ENCODE results near the gene GTSE1.

The GTSE1 gene

GRCh38 chr22:46370584-46371291, 74.1 kb downstream of the GTSE1 start:
- DNase-seq (ENCODE audit: low read depth), result no peak
- no peak for TF ChIP-seq CTCF (IDR thresholded peaks at IDR 0.05; ENCODE audit: insufficient read depth, low read depth, low read length, missing control alignments)
- H3K4me3 ChIP-seq (ENCODE audit: low read length), result no peak overlapping the region

GRCh38 chr22:46371623-46372226, 75.1 kb downstream of the GTSE1 start:
- no peak for DNase-seq (ENCODE audit: low read depth)
- TF ChIP-seq CTCF (IDR thresholded peaks at IDR 0.05; ENCODE audit: insufficient read depth, low read depth, low read length, missing control alignments), result no peak
- no peak overlapping the region for H3K4me3 ChIP-seq (ENCODE audit: low read length)

DNA sequence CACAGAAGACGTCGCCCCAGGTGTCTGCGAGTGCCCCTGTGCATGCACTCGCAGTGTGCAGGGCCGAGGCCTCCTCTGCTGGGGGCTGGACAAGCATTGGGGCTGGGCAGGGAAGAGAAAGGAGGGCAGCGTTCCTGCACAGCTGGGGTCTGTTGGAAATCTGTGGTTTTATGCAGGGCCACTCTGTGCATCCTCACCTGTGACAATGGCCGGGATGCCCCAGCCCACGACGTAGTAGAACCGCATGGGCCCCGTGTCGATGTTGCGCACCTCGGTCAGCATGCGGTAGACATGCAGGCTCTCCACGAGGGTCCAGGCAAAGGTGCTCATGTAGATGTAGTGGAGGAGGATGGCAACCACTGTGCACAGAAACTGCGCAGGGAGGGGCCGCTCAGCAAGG, 76.0 kb downstream of the GTSE1 start:
- no peak overlapping the region for H3K4me3 ChIP-seq (ENCODE audit: low read length)
- no peak for DNase-seq (ENCODE audit: low read depth)
- TF ChIP-seq CTCF (IDR thresholded peaks at IDR 0.05; ENCODE audit: insufficient read depth, low read depth, low read length, missing control alignments), result no peak

GRCh38 chr22:46373159-46373558, 76.5 kb downstream of the GTSE1 start:
- no peak for DNase-seq (ENCODE audit: low read depth)
- H3K4me3 ChIP-seq (ENCODE audit: low read length), result no peak overlapping the region
- TF ChIP-seq CTCF (IDR thresholded peaks at IDR 0.05; ENCODE audit: insufficient read depth, low read depth, low read length, missing control alignments), result no peak

DNA sequence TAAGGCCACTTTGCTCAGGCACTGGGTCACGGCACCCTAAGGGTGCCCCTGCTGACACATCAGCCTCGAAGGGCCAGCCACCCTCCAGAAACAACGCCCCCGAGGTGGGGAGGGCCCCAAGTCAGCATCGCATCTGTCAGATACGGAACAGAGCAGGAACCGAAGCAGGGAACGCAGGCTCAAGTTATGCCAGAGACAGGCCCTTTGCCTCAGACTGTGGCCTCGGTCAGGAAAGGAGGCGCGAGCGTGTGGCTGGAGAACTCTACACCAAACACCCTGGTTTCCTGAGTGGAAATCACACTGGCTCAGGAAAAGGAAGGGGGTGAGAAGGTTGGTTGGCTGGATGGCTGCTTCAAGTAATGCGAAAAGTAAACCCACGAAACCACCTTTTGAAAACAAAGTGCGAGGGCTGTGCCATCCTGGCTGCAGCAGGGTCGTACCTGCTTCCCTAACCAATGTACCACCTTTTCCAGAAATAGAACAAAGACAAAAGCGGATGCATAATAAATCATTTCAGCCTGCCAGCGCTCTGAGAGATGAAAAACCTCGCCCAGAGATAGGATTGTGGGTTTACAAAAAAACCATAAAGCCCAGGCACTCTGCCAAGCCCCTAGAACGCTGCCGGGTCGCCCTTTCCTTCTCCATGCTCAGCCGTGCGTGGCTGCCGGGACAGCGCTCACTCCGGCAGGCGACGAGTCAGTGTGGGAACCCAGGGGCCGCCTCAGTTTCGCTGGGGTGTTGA, 77.4 kb downstream of the GTSE1 start:
- no peak for DNase-seq (ENCODE audit: low read depth)
- TF ChIP-seq CTCF (IDR thresholded peaks at IDR 0.05; ENCODE audit: insufficient read depth, low read depth, low read length, missing control alignments), result no peak
- no peak overlapping the region for H3K4me3 ChIP-seq (ENCODE audit: low read length)

- DNase-seq (ENCODE audit: low read depth), result peak; percentile 37
- no peak overlapping the region for H3K4me3 ChIP-seq (ENCODE audit: low read length)
- no peak for TF ChIP-seq CTCF (IDR thresholded peaks at IDR 0.05; ENCODE audit: insufficient read depth, low read depth, low read length, missing control alignments)
These were observed 78.2 kb downstream of the GTSE1 start for GRCh38 chr22:46374663-46375474.

Measured in epithelial cell of esophagus (primary cell).